Measurements from ENCODE around the gene ANO1.

GRCh38 chr11:70050243-70050642, 27.9 kb upstream of the ANO1 start:
- TF ChIP-seq CTCF (IDR thresholded peaks at IDR 0.05) (no peak), POLR2A (IDR thresholded peaks at IDR 0.05) (no peak)
